K562 (cell line): ENCODE results near the gene ZNF785. TPM values are rescaled to one million over a fixed set of nuclear protein-coding genes. Genes with fewer than 3 reads are reported as not detected.

Experiments
- GABPB1 ChIP-seq: sonication (generic); formaldehyde crosslinking; IDR thresholded peaks from 2 replicates; pipeline ENCODE4 v1.8.0; 2022; ENCODE audit warnings: mild to moderate bottlenecking, missing genetic modification reagents
- GATAD2B ChIP-seq: fragments of 450-650 bp; IDR thresholded peaks from 2 replicates; pipeline ENCODE4 v1.6.1; 2017; ENCODE audit warnings: mild to moderate bottlenecking, borderline replicate concordance
- HNRNPLL ChIP-seq: fragments of 200-400 bp; formaldehyde crosslinking; IDR thresholded peaks from 2 replicates; pipeline ENCODE4 v1.6.1; 2017; ENCODE audit warnings: low read length, low read depth, mild to moderate bottlenecking; ENCODE audit not compliant: poor library complexity, severe bottlenecking
- MEF2A ChIP-seq: IDR thresholded peaks from 2 replicates; pipeline ENCODE4 v1.6.1; 2011; ENCODE audit warnings: low read depth, mild to moderate bottlenecking, low read length, moderate library complexity; ENCODE audit not compliant: control insufficient read depth
- POLR3G ChIP-seq: IDR thresholded peaks from 2 replicates; pipeline ENCODE4 v1.6.1; 2011; ENCODE audit not compliant: insufficient read length, insufficient replicate concordance; ENCODE audit errors: extremely low read depth
- polyA plus RNA-seq, 8 experiments: library from polyadenylated mRNA; depleted of rRNA in 4 of 8; stranded (reverse) in 5 of 8; unstranded in 3 of 8; fragments of >200 nt; fragmentation: Nextera tagmentation in 2 of 8; fragmentation: Illumina TruSeq in 1 of 8; extraction: Ambion mirVana in 2 of 8; extraction: Trizol in 1 of 8; gene quantifications; 2 replicates each; pipeline versions ENCODE4 v1.2.1 to v1.2.3, GENCODE V29; 2011 to 2014; ENCODE audit warnings: inconsistent platforms in 1 of 8, missing spikeins in 1 of 8
- total RNA-seq, 7 experiments: library from RNA; depleted of rRNA in 6 of 7; stranded (reverse); fragments of >200 nt in 6 of 7; fragmentation: Illumina TruSeq in 2 of 7; extraction: Trizol in 2 of 7; gene quantifications; 2 replicates each; pipeline versions ENCODE4 v1.2.1 to v1.2.3, GENCODE V29; 2011 to 2021; ENCODE audit warnings: low replicate concordance in 1 of 7
- TF ChIP-seq, protein P1 (sequence below): fragments of 200-600 bp; sonication (generic); IDR thresholded peaks from one replicate; pipeline ENCODE4 v1.6.1; 2012; ENCODE audit warnings: mild to moderate bottlenecking, low read depth, low read length, inconsistent platforms
- TF ChIP-seq, protein P2 (sequence below): sonication (generic); formaldehyde crosslinking; IDR thresholded peaks from 2 replicates; pipeline ENCODE4 v1.8.0; 2022; ENCODE audit warnings: missing genetic modification reagents, mild to moderate bottlenecking, moderate library complexity, borderline replicate concordance
- TF ChIP-seq, protein P3 (sequence below), 2 experiments: fragments of 450-650 bp in 1 of 2; sonication (generic) in 1 of 2; formaldehyde crosslinking in 1 of 2; IDR thresholded peaks in 1 of 2; conservative IDR thresholded peaks in 1 of 2; 2 replicates each; pipeline versions ENCODE4 v1.6.1 to v1.8.1; 2016 to 2023; ENCODE audit warnings: mild to moderate bottlenecking in 2 of 2, moderate library complexity in 2 of 2, inconsistent platforms in 1 of 2, missing genetic modification reagents in 1 of 2
- TF ChIP-seq, protein P4 (sequence below): fragments of 250-450 bp; sonication (Bioruptor Pico); IDR thresholded peaks from 2 replicates; pipeline ENCODE4 v1.8.0; 2022; ENCODE audit warnings: inconsistent platforms, mild to moderate bottlenecking, moderate library complexity, borderline replicate concordance

Gene ZNF785
- total and polyA plus RNA-seq, 9 of the 15 experiments (the other 6 are each of a cell fraction or from before 2014, with no cell fraction given), result 0.64 to 11.0 (median 6.4) TPM

DNA sequence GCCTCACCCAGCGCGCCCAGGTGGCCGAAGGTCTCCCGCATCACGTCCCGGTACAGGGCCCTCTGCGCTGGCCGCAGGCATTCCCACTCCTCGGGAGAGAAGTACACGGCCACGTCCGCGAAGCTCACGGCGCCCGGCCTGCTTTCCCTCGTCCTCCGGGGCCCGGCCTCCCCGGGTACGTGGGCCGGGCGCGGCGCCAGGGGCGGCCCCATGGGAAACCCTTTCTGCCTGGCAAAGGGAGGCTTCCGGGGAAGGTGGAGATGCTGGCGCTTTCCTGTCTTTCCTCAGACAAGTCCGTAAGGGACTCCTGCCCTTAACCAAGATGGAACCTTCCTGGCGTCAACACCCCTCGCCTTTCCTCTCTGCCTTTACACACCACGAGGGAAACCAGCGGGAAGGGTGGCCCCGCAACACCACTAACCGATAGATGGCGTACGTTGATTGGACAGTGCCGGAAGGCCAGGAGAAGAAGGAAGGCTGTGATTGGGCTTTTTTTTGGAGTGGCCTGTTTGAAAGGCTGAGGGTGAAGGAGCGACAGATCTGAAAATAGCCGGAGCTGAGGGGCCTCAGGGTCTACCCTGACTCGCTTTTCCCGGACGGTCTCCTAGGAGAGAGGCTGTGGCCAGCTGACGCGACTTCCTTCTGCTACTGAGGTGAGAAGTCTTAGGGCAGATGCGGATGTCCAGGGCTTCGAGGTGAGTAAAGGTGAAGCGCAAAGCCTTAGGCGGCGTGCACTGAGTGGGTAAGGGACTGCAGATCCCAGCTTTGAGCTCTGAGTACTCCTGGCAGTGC, at the start of gene ZNF785 (continued):
- TF ChIP-seq, protein P1, sequence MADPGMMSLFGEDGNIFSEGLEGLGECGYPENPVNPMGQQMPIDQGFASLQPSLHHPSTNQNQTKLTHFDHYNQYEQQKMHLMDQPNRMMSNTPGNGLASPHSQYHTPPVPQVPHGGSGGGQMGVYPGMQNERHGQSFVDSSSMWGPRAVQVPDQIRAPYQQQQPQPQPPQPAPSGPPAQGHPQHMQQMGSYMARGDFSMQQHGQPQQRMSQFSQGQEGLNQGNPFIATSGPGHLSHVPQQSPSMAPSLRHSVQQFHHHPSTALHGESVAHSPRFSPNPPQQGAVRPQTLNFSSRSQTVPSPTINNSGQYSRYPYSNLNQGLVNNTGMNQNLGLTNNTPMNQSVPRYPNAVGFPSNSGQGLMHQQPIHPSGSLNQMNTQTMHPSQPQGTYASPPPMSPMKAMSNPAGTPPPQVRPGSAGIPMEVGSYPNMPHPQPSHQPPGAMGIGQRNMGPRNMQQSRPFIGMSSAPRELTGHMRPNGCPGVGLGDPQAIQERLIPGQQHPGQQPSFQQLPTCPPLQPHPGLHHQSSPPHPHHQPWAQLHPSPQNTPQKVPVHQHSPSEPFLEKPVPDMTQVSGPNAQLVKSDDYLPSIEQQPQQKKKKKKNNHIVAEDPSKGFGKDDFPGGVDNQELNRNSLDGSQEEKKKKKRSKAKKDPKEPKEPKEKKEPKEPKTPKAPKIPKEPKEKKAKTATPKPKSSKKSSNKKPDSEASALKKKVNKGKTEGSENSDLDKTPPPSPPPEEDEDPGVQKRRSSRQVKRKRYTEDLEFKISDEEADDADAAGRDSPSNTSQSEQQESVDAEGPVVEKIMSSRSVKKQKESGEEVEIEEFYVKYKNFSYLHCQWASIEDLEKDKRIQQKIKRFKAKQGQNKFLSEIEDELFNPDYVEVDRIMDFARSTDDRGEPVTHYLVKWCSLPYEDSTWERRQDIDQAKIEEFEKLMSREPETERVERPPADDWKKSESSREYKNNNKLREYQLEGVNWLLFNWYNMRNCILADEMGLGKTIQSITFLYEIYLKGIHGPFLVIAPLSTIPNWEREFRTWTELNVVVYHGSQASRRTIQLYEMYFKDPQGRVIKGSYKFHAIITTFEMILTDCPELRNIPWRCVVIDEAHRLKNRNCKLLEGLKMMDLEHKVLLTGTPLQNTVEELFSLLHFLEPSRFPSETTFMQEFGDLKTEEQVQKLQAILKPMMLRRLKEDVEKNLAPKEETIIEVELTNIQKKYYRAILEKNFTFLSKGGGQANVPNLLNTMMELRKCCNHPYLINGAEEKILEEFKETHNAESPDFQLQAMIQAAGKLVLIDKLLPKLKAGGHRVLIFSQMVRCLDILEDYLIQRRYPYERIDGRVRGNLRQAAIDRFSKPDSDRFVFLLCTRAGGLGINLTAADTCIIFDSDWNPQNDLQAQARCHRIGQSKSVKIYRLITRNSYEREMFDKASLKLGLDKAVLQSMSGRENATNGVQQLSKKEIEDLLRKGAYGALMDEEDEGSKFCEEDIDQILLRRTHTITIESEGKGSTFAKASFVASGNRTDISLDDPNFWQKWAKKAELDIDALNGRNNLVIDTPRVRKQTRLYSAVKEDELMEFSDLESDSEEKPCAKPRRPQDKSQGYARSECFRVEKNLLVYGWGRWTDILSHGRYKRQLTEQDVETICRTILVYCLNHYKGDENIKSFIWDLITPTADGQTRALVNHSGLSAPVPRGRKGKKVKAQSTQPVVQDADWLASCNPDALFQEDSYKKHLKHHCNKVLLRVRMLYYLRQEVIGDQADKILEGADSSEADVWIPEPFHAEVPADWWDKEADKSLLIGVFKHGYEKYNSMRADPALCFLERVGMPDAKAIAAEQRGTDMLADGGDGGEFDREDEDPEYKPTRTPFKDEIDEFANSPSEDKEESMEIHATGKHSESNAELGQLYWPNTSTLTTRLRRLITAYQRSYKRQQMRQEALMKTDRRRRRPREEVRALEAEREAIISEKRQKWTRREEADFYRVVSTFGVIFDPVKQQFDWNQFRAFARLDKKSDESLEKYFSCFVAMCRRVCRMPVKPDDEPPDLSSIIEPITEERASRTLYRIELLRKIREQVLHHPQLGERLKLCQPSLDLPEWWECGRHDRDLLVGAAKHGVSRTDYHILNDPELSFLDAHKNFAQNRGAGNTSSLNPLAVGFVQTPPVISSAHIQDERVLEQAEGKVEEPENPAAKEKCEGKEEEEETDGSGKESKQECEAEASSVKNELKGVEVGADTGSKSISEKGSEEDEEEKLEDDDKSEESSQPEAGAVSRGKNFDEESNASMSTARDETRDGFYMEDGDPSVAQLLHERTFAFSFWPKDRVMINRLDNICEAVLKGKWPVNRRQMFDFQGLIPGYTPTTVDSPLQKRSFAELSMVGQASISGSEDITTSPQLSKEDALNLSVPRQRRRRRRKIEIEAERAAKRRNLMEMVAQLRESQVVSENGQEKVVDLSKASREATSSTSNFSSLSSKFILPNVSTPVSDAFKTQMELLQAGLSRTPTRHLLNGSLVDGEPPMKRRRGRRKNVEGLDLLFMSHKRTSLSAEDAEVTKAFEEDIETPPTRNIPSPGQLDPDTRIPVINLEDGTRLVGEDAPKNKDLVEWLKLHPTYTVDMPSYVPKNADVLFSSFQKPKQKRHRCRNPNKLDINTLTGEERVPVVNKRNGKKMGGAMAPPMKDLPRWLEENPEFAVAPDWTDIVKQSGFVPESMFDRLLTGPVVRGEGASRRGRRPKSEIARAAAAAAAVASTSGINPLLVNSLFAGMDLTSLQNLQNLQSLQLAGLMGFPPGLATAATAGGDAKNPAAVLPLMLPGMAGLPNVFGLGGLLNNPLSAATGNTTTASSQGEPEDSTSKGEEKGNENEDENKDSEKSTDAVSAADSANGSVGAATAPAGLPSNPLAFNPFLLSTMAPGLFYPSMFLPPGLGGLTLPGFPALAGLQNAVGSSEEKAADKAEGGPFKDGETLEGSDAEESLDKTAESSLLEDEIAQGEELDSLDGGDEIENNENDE, result no peak
- TF ChIP-seq MEF2A (peak; percentile 64), HNRNPLL (no peak), GABPB1 (CRISPR knock-in tag) (peak; percentile 90), GATAD2B (no peak; the same call in 1 of the 2 replicates), POLR3G (no peak)
- TF ChIP-seq, protein P2, sequence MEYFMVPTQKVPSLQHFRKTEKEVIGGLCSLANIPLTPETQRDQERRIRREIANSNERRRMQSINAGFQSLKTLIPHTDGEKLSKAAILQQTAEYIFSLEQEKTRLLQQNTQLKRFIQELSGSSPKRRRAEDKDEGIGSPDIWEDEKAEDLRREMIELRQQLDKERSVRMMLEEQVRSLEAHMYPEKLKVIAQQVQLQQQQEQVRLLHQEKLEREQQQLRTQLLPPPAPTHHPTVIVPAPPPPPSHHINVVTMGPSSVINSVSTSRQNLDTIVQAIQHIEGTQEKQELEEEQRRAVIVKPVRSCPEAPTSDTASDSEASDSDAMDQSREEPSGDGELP (CRISPR knock-in tag), result peak; percentile 91
- TF ChIP-seq, protein P3, sequence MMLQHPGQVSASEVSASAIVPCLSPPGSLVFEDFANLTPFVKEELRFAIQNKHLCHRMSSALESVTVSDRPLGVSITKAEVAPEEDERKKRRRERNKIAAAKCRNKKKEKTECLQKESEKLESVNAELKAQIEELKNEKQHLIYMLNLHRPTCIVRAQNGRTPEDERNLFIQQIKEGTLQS (IDR thresholded peaks at IDR 0.05), result peak; percentile 49; the same call in 1 of the 2 replicates
- TF ChIP-seq, protein P3 (CRISPR knock-in tag; conservative IDR thresholded peaks at IDR 0.05), result peak; percentile 93
- TF ChIP-seq, protein P4, sequence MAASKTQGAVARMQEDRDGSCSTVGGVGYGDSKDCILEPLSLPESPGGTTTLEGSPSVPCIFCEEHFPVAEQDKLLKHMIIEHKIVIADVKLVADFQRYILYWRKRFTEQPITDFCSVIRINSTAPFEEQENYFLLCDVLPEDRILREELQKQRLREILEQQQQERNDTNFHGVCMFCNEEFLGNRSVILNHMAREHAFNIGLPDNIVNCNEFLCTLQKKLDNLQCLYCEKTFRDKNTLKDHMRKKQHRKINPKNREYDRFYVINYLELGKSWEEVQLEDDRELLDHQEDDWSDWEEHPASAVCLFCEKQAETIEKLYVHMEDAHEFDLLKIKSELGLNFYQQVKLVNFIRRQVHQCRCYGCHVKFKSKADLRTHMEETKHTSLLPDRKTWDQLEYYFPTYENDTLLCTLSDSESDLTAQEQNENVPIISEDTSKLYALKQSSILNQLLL (CRISPR knock-in tag), result no peak
